ENCODE data around the gene PATJ.

Gene PATJ

DNA sequence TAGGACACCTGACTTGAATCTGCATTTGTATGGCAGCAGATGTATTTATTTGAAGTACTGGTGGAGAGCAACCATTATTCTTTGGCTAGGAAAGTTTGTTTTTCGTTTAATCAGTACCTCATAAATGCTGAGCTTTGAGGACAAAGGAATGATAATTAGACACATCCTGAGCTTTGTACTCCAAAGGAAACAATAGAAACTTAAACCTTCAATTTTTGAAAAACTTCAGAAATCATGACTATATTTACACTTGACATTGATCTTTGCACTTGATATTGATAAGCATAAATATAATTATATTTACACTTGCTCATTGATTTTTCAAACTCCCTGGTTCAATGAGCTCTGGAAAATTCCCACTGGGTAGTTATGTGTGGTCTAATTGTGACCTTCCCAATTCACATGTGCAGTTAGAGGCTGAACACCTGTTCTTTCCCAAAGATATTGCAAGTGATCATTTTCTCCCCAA is 10.7 kb downstream of the PATJ start:
- Histone ChIP-seq H3K27ac (ENCODE audit: low read length) (no peak overlapping the region), H3K9me3 (ENCODE audit: control insufficient read depth in 2 of 2, low read length in 2 of 2) (no peaks in the 10 kb centered on the region), H3K4me3 (ENCODE audit: low read length in 2 of 2) (no peak overlapping the region), H3K9ac (ENCODE audit: low read length in 2 of 2) (no peak overlapping the region), H3K4me1 (ENCODE audit: control insufficient read depth, insufficient read depth, low read length) (no peaks in the 10 kb centered on the region), H3K36me3 (ENCODE audit: control insufficient read depth in 2 of 2, insufficient read depth in 2 of 2, low read length in 2 of 2) (no peaks in the 10 kb centered on the region), H3K27me3 (ENCODE audit: control insufficient read depth in 1 of 2, insufficient read depth in 2 of 2, low read length in 2 of 2) (no peaks in the 10 kb centered on the region)

DNA sequence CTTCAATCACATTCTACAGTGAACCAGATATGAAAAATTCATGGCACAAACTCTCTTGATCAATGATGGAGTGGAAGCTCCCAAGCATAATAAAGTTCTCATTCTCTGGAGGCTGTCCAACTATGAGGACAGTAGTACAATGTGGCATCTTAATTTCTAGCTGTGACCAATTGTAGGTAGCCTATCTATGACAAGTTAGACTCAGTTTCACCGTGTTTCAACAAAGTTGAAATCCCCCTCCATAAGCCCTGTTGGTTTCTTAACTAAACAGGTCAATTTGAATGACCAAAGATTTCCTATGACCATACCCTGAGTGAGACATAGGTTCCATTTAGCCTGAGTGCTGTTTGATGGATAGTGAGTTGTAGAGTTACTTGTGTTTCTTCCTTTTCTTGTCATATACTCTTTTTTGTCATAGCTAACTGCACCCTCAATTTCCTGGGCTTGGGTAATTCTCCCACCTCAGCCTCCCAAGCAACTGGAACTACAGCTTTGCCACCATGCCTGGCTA is 11.8 kb downstream of the PATJ start:
- no peak overlapping the region for H3K9ac ChIP-seq (ENCODE audit: low read length in 2 of 2)
- no peaks in the 10 kb centered on the region for H3K4me1 ChIP-seq (ENCODE audit: control insufficient read depth, insufficient read depth, low read length)
- H3K27me3 ChIP-seq (ENCODE audit: control insufficient read depth in 1 of 2, insufficient read depth in 2 of 2, low read length in 2 of 2) = no peaks in the 10 kb centered on the region
- no peak overlapping the region for H3K4me3 ChIP-seq (ENCODE audit: low read length in 2 of 2)
- H3K27ac ChIP-seq (ENCODE audit: low read length) = no peak overlapping the region
- H3K9me3 ChIP-seq (ENCODE audit: control insufficient read depth in 2 of 2, low read length in 2 of 2) = no peaks in the 10 kb centered on the region
- H3K36me3 ChIP-seq (ENCODE audit: control insufficient read depth in 2 of 2, insufficient read depth in 2 of 2, low read length in 2 of 2) = no peaks in the 10 kb centered on the region

GRCh38 chr1:61754545-61754944 is 12.3 kb downstream of the PATJ start:
- no peak overlapping the region for H3K9ac ChIP-seq (ENCODE audit: low read length in 2 of 2)
- H3K36me3 ChIP-seq (ENCODE audit: control insufficient read depth in 2 of 2, insufficient read depth in 2 of 2, low read length in 2 of 2) = no peaks in the 10 kb centered on the region
- H3K9me3 ChIP-seq (ENCODE audit: control insufficient read depth in 2 of 2, low read length in 2 of 2) = no peaks in the 10 kb centered on the region
- H3K4me3 ChIP-seq (ENCODE audit: low read length in 2 of 2) = no peak overlapping the region
- H3K27ac ChIP-seq (ENCODE audit: low read length) = no peak overlapping the region
- no peaks in the 10 kb centered on the region for H3K27me3 ChIP-seq (ENCODE audit: control insufficient read depth in 1 of 2, insufficient read depth in 2 of 2, low read length in 2 of 2)
- H3K4me1 ChIP-seq (ENCODE audit: control insufficient read depth, insufficient read depth, low read length) = no peaks in the 10 kb centered on the region

GRCh38 chr1:61756773-61757172 is 14.5 kb downstream of the PATJ start:
- no peak overlapping the region for H3K9ac ChIP-seq (ENCODE audit: low read length in 2 of 2)
- no peak overlapping the region for H3K27ac ChIP-seq (ENCODE audit: low read length)
- H3K36me3 ChIP-seq (ENCODE audit: control insufficient read depth in 2 of 2, insufficient read depth in 2 of 2, low read length in 2 of 2) = no peaks in the 10 kb centered on the region
- no peaks in the 10 kb centered on the region for H3K27me3 ChIP-seq (ENCODE audit: control insufficient read depth in 1 of 2, insufficient read depth in 2 of 2, low read length in 2 of 2)
- H3K9me3 ChIP-seq (ENCODE audit: control insufficient read depth in 2 of 2, low read length in 2 of 2) = no peaks in the 10 kb centered on the region
- H3K4me3 ChIP-seq (ENCODE audit: low read length in 2 of 2) = no peak overlapping the region
- no peaks in the 10 kb centered on the region for H3K4me1 ChIP-seq (ENCODE audit: control insufficient read depth, insufficient read depth, low read length)

DNA sequence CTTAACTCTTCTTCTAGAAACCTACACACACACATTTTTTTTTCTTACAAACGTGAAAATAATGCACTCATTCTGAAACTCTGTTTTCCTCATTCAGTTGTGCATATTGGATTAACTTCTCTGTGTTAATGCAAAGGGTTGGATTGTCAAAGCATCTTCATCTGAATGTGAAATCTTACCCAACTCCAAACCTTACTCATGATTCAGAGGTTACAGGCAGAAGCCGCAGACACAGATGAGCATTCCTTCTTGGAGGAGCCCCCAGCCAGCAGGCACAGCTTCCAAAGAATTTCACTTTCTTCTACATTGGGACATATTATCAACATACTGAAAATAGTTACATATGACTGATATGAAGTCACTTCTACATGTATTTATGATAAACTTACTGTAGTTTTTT is 15.7 kb downstream of the PATJ start:
- Histone ChIP-seq H3K4me3 (ENCODE audit: low read length in 2 of 2) (no peak overlapping the region), H3K9ac (ENCODE audit: low read length in 2 of 2) (no peak overlapping the region), H3K27ac (ENCODE audit: low read length) (no peak overlapping the region), H3K36me3 (ENCODE audit: control insufficient read depth in 2 of 2, insufficient read depth in 2 of 2, low read length in 2 of 2) (no peaks in the 10 kb centered on the region), H3K4me1 (ENCODE audit: control insufficient read depth, insufficient read depth, low read length) (no peaks in the 10 kb centered on the region), H3K27me3 (ENCODE audit: control insufficient read depth in 1 of 2, insufficient read depth in 2 of 2, low read length in 2 of 2) (no peaks in the 10 kb centered on the region), H3K9me3 (ENCODE audit: control insufficient read depth in 2 of 2, low read length in 2 of 2) (no peaks in the 10 kb centered on the region)

DNA sequence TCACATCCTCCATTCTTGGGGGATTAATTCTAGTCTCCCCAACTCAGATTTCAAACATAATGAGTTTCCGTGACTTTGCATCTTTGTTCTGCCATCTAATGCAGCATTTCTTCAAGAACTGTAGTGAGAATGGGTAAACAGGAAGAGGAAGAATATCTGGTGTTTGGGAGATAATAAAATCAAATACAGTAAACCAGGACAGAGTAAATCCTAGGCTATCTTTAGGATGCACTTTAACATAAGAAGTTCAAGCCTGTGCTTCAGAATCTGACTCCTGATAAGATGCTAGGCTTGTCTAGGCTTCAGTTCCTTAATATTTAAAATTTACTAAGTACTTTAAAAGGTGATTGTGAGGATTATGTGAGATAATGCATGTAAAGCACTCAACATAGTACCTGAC is 27.9 kb downstream of the PATJ start:
- peaks cover 3 to 5% of the 10 kb centered on the region in 2 donors for H3K36me3 ChIP-seq (ENCODE audit: control insufficient read depth in 2 of 2, insufficient read depth in 2 of 2, low read length in 2 of 2)
- no peaks in the 10 kb centered on the region for H3K4me1 ChIP-seq (ENCODE audit: control insufficient read depth, insufficient read depth, low read length)
- H3K27ac ChIP-seq (ENCODE audit: low read length) = no peak overlapping the region
- no peak overlapping the region for H3K4me3 ChIP-seq (ENCODE audit: low read length in 2 of 2)
- H3K9me3 ChIP-seq (ENCODE audit: control insufficient read depth in 2 of 2, low read length in 2 of 2) = no peaks in the 10 kb centered on the region
- no peak overlapping the region for H3K9ac ChIP-seq (ENCODE audit: low read length in 2 of 2)
- no peaks in the 10 kb centered on the region for H3K27me3 ChIP-seq (ENCODE audit: control insufficient read depth in 1 of 2, insufficient read depth in 2 of 2, low read length in 2 of 2)

GRCh38 chr1:61776091-61776490 is 33.8 kb downstream of the PATJ start:
- H3K4me1 ChIP-seq (ENCODE audit: control insufficient read depth, insufficient read depth, low read length) = no peaks in the 10 kb centered on the region
- H3K36me3 ChIP-seq (ENCODE audit: control insufficient read depth in 2 of 2, insufficient read depth in 2 of 2, low read length in 2 of 2) = peaks cover 0 to 5% of the 10 kb centered on the region in 2 donors
- H3K9ac ChIP-seq (ENCODE audit: low read length in 2 of 2) = no peak overlapping the region
- H3K9me3 ChIP-seq (ENCODE audit: control insufficient read depth in 2 of 2, low read length in 2 of 2) = no peaks in the 10 kb centered on the region
- H3K27me3 ChIP-seq (ENCODE audit: control insufficient read depth in 1 of 2, insufficient read depth in 2 of 2, low read length in 2 of 2) = no peaks in the 10 kb centered on the region
- no peak overlapping the region for H3K27ac ChIP-seq (ENCODE audit: low read length)
- no peak overlapping the region for H3K4me3 ChIP-seq (ENCODE audit: low read length in 2 of 2)

DNA sequence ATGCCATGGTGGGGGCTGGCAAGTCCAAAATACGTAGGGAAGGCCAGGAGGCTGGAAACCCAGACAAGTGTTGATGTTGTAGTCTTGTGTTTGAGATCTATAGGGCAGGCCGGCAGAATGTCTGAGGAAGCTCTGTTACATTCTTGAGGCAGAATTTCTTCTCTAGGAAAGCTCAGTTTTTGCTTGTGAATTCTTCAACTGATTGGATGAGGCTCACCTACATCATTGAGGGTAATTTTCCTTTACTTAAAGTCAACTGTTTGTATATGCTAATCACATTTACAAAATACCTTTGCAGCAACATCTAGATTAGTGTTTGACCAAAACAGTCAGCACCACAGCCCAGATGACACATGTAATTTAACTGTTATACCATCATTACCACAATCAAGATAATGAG is 37.0 kb downstream of the PATJ start:
- Histone ChIP-seq H3K9ac (ENCODE audit: low read length in 2 of 2) (no peak overlapping the region), H3K36me3 (ENCODE audit: control insufficient read depth in 2 of 2, insufficient read depth in 2 of 2, low read length in 2 of 2) (no peaks in the 10 kb centered on the region), H3K4me1 (ENCODE audit: control insufficient read depth, insufficient read depth, low read length) (no peaks in the 10 kb centered on the region)

DNA sequence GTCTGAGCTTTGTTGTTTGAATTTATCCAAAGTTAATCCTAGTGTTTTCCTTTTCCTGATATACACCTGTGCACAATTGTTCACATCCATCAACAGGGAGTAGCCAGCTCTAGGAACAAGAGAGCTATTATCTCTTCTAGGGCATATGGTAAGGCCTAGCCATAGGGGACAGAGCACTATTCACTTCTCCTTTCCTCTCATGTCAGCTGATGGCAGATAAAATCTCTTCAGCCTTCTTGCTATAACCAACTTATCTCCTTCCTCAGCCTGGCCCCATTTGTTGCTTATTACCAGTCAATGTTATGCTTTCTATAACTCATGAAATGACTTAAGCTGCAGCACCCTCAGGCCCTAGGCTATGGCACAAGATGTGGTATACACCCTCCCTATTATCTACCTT is 38.9 kb downstream of the PATJ start:
- Histone ChIP-seq H3K9me3 (ENCODE audit: control insufficient read depth in 2 of 2, low read length in 2 of 2) (no peaks in the 10 kb centered on the region), H3K36me3 (ENCODE audit: control insufficient read depth in 2 of 2, insufficient read depth in 2 of 2, low read length in 2 of 2) (no peaks in the 10 kb centered on the region), H3K27ac (ENCODE audit: low read length) (no peak overlapping the region), H3K9ac (ENCODE audit: low read length in 2 of 2) (no peak overlapping the region), H3K4me1 (ENCODE audit: control insufficient read depth, insufficient read depth, low read length) (no peaks in the 10 kb centered on the region), H3K27me3 (ENCODE audit: control insufficient read depth in 1 of 2, insufficient read depth in 2 of 2, low read length in 2 of 2) (no peaks in the 10 kb centered on the region), H3K4me3 (ENCODE audit: low read length in 2 of 2) (no peak overlapping the region)

More for the DNA sequence above, 37.0 kb downstream of the PATJ start:
- H3K27me3 ChIP-seq (ENCODE audit: control insufficient read depth in 1 of 2, insufficient read depth in 2 of 2, low read length in 2 of 2) = no peaks in the 10 kb centered on the region
- no peak overlapping the region for H3K27ac ChIP-seq (ENCODE audit: low read length)
- H3K4me3 ChIP-seq (ENCODE audit: low read length in 2 of 2) = no peak overlapping the region
- H3K9me3 ChIP-seq (ENCODE audit: control insufficient read depth in 2 of 2, low read length in 2 of 2) = no peaks in the 10 kb centered on the region

- Histone ChIP-seq H3K27me3 (ENCODE audit: control insufficient read depth in 1 of 2, insufficient read depth in 2 of 2, low read length in 2 of 2) (no peaks in the 10 kb centered on the region), H3K9ac (ENCODE audit: low read length in 2 of 2) (no peak overlapping the region), H3K27ac (ENCODE audit: low read length) (no peak overlapping the region), H3K4me1 (ENCODE audit: control insufficient read depth, insufficient read depth, low read length) (no peaks in the 10 kb centered on the region), H3K4me3 (ENCODE audit: low read length in 2 of 2) (no peak overlapping the region), H3K36me3 (ENCODE audit: control insufficient read depth in 2 of 2, insufficient read depth in 2 of 2, low read length in 2 of 2) (peaks cover 0 to 3% of the 10 kb centered on the region in 2 donors), H3K9me3 (ENCODE audit: control insufficient read depth in 2 of 2, low read length in 2 of 2) (no peaks in the 10 kb centered on the region)
These were observed 40.5 kb downstream of the PATJ start for GRCh38 chr1:61782771-61783170.

DNA sequence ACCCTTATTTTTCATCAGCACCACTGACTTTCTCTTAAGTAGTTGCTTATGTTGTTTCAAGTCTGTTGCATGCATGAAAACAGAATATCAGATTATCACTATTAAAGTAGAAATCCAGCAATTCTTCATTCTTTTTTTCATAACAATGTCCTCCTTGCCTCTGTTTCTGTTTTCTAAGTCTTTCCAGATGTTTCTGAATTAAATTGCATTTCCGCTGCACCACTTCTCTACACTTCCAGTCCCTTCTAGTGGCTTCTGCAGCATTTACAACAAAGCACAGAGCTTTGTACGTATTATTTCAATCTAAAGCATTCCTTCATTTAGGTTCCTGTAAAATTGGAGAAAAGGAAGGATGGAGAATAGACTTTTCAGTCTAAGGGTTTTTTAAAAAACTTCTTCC is 42.4 kb downstream of the PATJ start:
- H3K9me3 ChIP-seq (ENCODE audit: control insufficient read depth in 2 of 2, low read length in 2 of 2) = no peaks in the 10 kb centered on the region
- H3K4me3 ChIP-seq (ENCODE audit: low read length in 2 of 2) = no peak overlapping the region
- no peak overlapping the region for H3K27ac ChIP-seq (ENCODE audit: low read length)
- no peaks in the 10 kb centered on the region for H3K27me3 ChIP-seq (ENCODE audit: control insufficient read depth in 1 of 2, insufficient read depth in 2 of 2, low read length in 2 of 2)
- peaks cover 0 to 6% of the 10 kb centered on the region in 2 donors for H3K36me3 ChIP-seq (ENCODE audit: control insufficient read depth in 2 of 2, insufficient read depth in 2 of 2, low read length in 2 of 2)
- no peaks in the 10 kb centered on the region for H3K4me1 ChIP-seq (ENCODE audit: control insufficient read depth, insufficient read depth, low read length)
- H3K9ac ChIP-seq (ENCODE audit: low read length in 2 of 2) = no peak overlapping the region

Measured in stomach smooth muscle (tissue), 2 donors.